Left lung (tissue), 10 donors: ENCODE results near the gene ADAMTS2. TPM values are rescaled to one million over a fixed set of nuclear protein-coding genes. Genes with fewer than 3 reads are reported as not detected.
A peak's percentile ranks its signal among the peaks of the same experiment; 100 is the strongest.

Experiments used
- ATAC-seq: fragments of 200-7000 bp; cut with Tn5 transposase; one replicate; pipeline ENCODE4 v1.9.1; 2020; ENCODE audit warnings: moderate library complexity
- DNase-seq, 4 donors: peaks; one replicate each; pipeline ENCODE4 v3.0.0-alpha.2; 2013 to 2020
- H3K27ac ChIP-seq, 2 donors: fragments of 200-600 bp; sonication (generic) in 1 of 2; one replicate each; pipeline versions ENCODE4 v1.5.0 to v1.8.0; 2020 to 2021
- H3K27me3 ChIP-seq, 2 donors: fragments of 200-600 bp; sonication (generic) in 1 of 2; one replicate each; pipeline versions ENCODE4 v1.5.0 to v1.8.0; 2020 to 2021
- H3K36me3 ChIP-seq, 2 donors: fragments of 200-600 bp; sonication (generic) in 1 of 2; one replicate each; pipeline versions ENCODE4 v1.5.0 to v1.8.0; 2020 to 2021
- H3K4me1 ChIP-seq, 2 donors: fragments of 200-600 bp; one replicate each; pipeline ENCODE4 v1.8.0; 2021
- H3K4me3 ChIP-seq, 2 donors: fragments of 200-600 bp; sonication (generic) in 1 of 2; one replicate each; pipeline versions ENCODE4 v1.5.0 to v1.8.0; 2020 to 2021; ENCODE audit warnings: mild to moderate bottlenecking in 1 of 2
- H3K9me3 ChIP-seq, 2 donors: fragments of 200-600 bp; sonication (generic) in 1 of 2; one replicate each; pipeline versions ENCODE4 v1.5.0 to v1.8.0; 2020 to 2021
- CTCF ChIP-seq, 2 donors: fragments of 200-600 bp; sonication (generic) in 1 of 2; IDR thresholded peaks; one replicate each; pipeline versions ENCODE4 v1.5.0 to v1.8.0; 2021; ENCODE audit warnings: antibody characterized with exemption in 2 of 2
- intact Hi-C, 2 donors: fragments of 100-400 bp; cut with DNase I; formaldehyde crosslinking; loops; one replicate each; pipeline versions ENCODE4 v1.11.2 to v1.14.2; 2022
- polyA plus RNA-seq, 6 donors: library from polyadenylated mRNA; unstranded; fragments of 120-200 nt; gene quantifications; one replicate each; pipeline ENCODE4 v1.2.1, GENCODE V29; 2013; ENCODE audit not compliant: insufficient read length in 6 of 6
- total RNA-seq, 2 donors: library from RNA; stranded (reverse); fragmentation: NEBNext Ultra II Directional; extraction: Animal tissue kit (Norgen Biotek cat#: 25700); gene quantifications; one replicate each; pipeline ENCODE4 v1.2.1, GENCODE V29; 2021
- donor health status: DM: no; HTN: yes; CAD: no.
- donor health status: DM: no; HTN: no; CAD: no.

The ADAMTS2 gene
- total and polyA plus RNA-seq, 8 donors, result 27.5 to 68.2 (median 36.0) TPM

- DNase-seq (peak in 1 of 4 donors; percentile 53), ATAC-seq (no peak)
- peaks cover 0 to 9% of the 10 kb centered on the region in 2 donors for H3K4me1 ChIP-seq
- intact Hi-C loops, result no loop called here
- no peak for TF ChIP-seq CTCF (IDR thresholded peaks at IDR 0.05)
- H3K9me3 ChIP-seq, result no peaks in the 10 kb centered on the region
- H3K27ac ChIP-seq, result no peak overlapping the region
- H3K27me3 ChIP-seq, result no peaks in the 10 kb centered on the region
- H3K4me3 ChIP-seq, result no peak overlapping the region
- H3K36me3 ChIP-seq, result no peaks in the 10 kb centered on the region
Observed at GRCh38 chr5:179278546-179278945, 66.7 kb downstream of the ADAMTS2 start.

GRCh38 chr5:179278119-179278518, 67.1 kb downstream of the ADAMTS2 start:
- no peak overlapping the region for H3K4me3 ChIP-seq
- ATAC-seq (no peak), DNase-seq (no peak)
- intact Hi-C loops, result no loop called here
- no peaks in the 10 kb centered on the region for H3K36me3 ChIP-seq
- H3K9me3 ChIP-seq, result no peaks in the 10 kb centered on the region
- H3K4me1 ChIP-seq, result peaks cover 0 to 9% of the 10 kb centered on the region in 2 donors
- no peak for TF ChIP-seq CTCF (IDR thresholded peaks at IDR 0.05)
- no peaks in the 10 kb centered on the region for H3K27me3 ChIP-seq
- no peak overlapping the region for H3K27ac ChIP-seq

GRCh38 chr5:179276838-179277395, 68.3 kb downstream of the ADAMTS2 start:
- peaks cover 0 to 9% of the 10 kb centered on the region in 2 donors for H3K4me1 ChIP-seq
- DNase-seq (peak in 1 of 4 donors; percentile 54), ATAC-seq (no peak)
- H3K27me3 ChIP-seq, result peaks cover 0 to 9% of the 10 kb centered on the region in 2 donors
- H3K36me3 ChIP-seq, result peaks cover 0 to 8% of the 10 kb centered on the region in 2 donors
- no peak for TF ChIP-seq CTCF (IDR thresholded peaks at IDR 0.05)
- intact Hi-C loops, result no loop called here
- H3K9me3 ChIP-seq, result no peaks in the 10 kb centered on the region
- H3K27ac ChIP-seq, result peak overlapping the region; percentile 20 to 80
- H3K4me3 ChIP-seq, result no peak overlapping the region

- TF ChIP-seq CTCF (IDR thresholded peaks at IDR 0.05), result no peak
- H3K36me3 ChIP-seq, result peaks cover 0 to 8% of the 10 kb centered on the region in 2 donors
- H3K27me3 ChIP-seq, result peaks cover 0 to 16% of the 10 kb centered on the region in 2 donors
- ATAC-seq (peak; percentile 74), DNase-seq (peak in 2 of 4 donors; percentile 72 to 73)
- no peaks in the 10 kb centered on the region for H3K9me3 ChIP-seq
- intact Hi-C loops, result no loop called here
- peak overlapping the region; percentile 60 to 80 for H3K27ac ChIP-seq
- peaks cover 0 to 14% of the 10 kb centered on the region in 2 donors for H3K4me1 ChIP-seq
- H3K4me3 ChIP-seq, result no peak overlapping the region
Observed at GRCh38 chr5:179275941-179276837, 69.1 kb downstream of the ADAMTS2 start.

GRCh38 chr5:179275381-179275878, 69.8 kb downstream of the ADAMTS2 start:
- no peaks in the 10 kb centered on the region for H3K9me3 ChIP-seq
- ATAC-seq, result peak; percentile 14
- no peak overlapping the region for H3K4me3 ChIP-seq
- H3K36me3 ChIP-seq, result peaks cover 0 to 8% of the 10 kb centered on the region in 2 donors
- intact Hi-C loops, result no loop called here
- TF ChIP-seq CTCF (IDR thresholded peaks at IDR 0.05), result no peak
- peaks cover 0 to 19% of the 10 kb centered on the region in 2 donors for H3K4me1 ChIP-seq
- DNase-seq, result peak in 2 of 4 donors; percentile 53 to 61
- peak overlapping the region; percentile 60 to 80 for H3K27ac ChIP-seq
- peaks cover 0 to 18% of the 10 kb centered on the region in 2 donors for H3K27me3 ChIP-seq
